Transverse colon (tissue), 4 donors: ENCODE measurements around the gene C21orf91.

Experiments used
- CTCF ChIP-seq, 5 experiments: fragments of 200-600 bp in 3 of 5; fragments of 450-650 bp in 2 of 5; sonication (generic) in 3 of 5; IDR thresholded peaks; 1 replicate in 2 of 5; 2 replicates in 3 of 5; pipeline ENCODE4 v1.5.1; 2016 to 2017; ENCODE audit warnings: antibody characterized with exemption in 5 of 5, inconsistent platforms in 3 of 5, mild to moderate bottlenecking in 2 of 5, moderate library complexity in 1 of 5
- POLR2AphosphoS5 ChIP-seq, 3 donors: sonication (generic); formaldehyde crosslinking; IDR thresholded peaks; one replicate each; pipeline ENCODE4 v1.6.1; 2016; ENCODE audit warnings: antibody characterized with exemption in 3 of 3

GRCh38 chr21:17783481-17784179, 35.5 kb downstream of the C21orf91 start:
- TF ChIP-seq CTCF (IDR thresholded peaks at IDR 0.05) = no peak
- no peak for TF ChIP-seq POLR2AphosphoS5 (IDR thresholded peaks at IDR 0.05)
